ENCODE measurements around the gene C1orf105.
"Not testable (repeated sequence)": the region's sequence is repeated elsewhere in the genome, so short reads cannot be mapped to it uniquely, and the experiment has no call there.

The C1orf105 gene

GRCh38 chr1:172482044-172482443, 61.6 kb downstream of the C1orf105 start:
- in situ Hi-C loops (cut with MboI; ENCODE audit: low sequenced_read_pairs), result no loop called here

GRCh38 chr1:172483448-172483847, 63.0 kb downstream of the C1orf105 start:
- in situ Hi-C loops (cut with MboI; ENCODE audit: low sequenced_read_pairs), result no loop called here

GRCh38 chr1:172484252-172484651, 63.8 kb downstream of the C1orf105 start:
- in situ Hi-C loops (cut with MboI; ENCODE audit: low sequenced_read_pairs), result no loop called here

- in situ Hi-C loops (cut with MboI; ENCODE audit: low sequenced_read_pairs), result no loop called here
Measured at GRCh38 chr1:172485626-172486025, 65.1 kb downstream of the C1orf105 start.

GRCh38 chr1:172486805-172487454, 66.4 kb downstream of the C1orf105 start:
- in situ Hi-C loops (cut with MboI; ENCODE audit: low sequenced_read_pairs), result no loop called here

GRCh38 chr1:172487550-172487949, 67.1 kb downstream of the C1orf105 start:
- in situ Hi-C loops (cut with MboI; ENCODE audit: low sequenced_read_pairs), result no loop called here

- in situ Hi-C loops (cut with MboI; ENCODE audit: low sequenced_read_pairs), result no loop called here
Measured at GRCh38 chr1:172488393-172488792, 67.9 kb downstream of the C1orf105 start.

GRCh38 chr1:172489847-172490246, 69.4 kb downstream of the C1orf105 start:
- in situ Hi-C loops (cut with MboI; ENCODE audit: low sequenced_read_pairs), result no loop called here

- in situ Hi-C loops (cut with MboI; ENCODE audit: low sequenced_read_pairs), result no loop called here
Measured at GRCh38 chr1:172492421-172492820, 71.9 kb downstream of the C1orf105 start.

GRCh38 chr1:172494166-172494565, 73.7 kb downstream of the C1orf105 start:
- in situ Hi-C loops (cut with MboI; ENCODE audit: low sequenced_read_pairs), result no loop called here

GRCh38 chr1:172496127-172496526, 75.6 kb downstream of the C1orf105 start:
- in situ Hi-C loops (cut with MboI; ENCODE audit: low sequenced_read_pairs), result not testable (repeated sequence)

GRCh38 chr1:172496678-172497077, 76.2 kb downstream of the C1orf105 start:
- in situ Hi-C loops (cut with MboI; ENCODE audit: low sequenced_read_pairs), result no loop called here

- in situ Hi-C loops (cut with MboI; ENCODE audit: low sequenced_read_pairs), result no loop called here
Measured at GRCh38 chr1:172497230-172497629, 76.7 kb downstream of the C1orf105 start.

GRCh38 chr1:172498857-172499256, 78.4 kb downstream of the C1orf105 start:
- in situ Hi-C loops (cut with MboI; ENCODE audit: low sequenced_read_pairs), result no loop called here

- in situ Hi-C loops (cut with MboI; ENCODE audit: low sequenced_read_pairs), result no loop called here
Measured at GRCh38 chr1:172499636-172500141, 79.2 kb downstream of the C1orf105 start.

GRCh38 chr1:172500207-172500606, 79.7 kb downstream of the C1orf105 start:
- in situ Hi-C loops (cut with MboI; ENCODE audit: low sequenced_read_pairs), result no loop called here

GRCh38 chr1:172507741-172508140, 87.3 kb downstream of the C1orf105 start:
- in situ Hi-C loops (cut with MboI; ENCODE audit: low sequenced_read_pairs), result no loop called here

- in situ Hi-C loops (cut with MboI; ENCODE audit: low sequenced_read_pairs), result no loop called here
Measured at GRCh38 chr1:172510479-172510878, 90.0 kb downstream of the C1orf105 start.

GRCh38 chr1:172512591-172512990, 92.1 kb downstream of the C1orf105 start:
- in situ Hi-C loops (cut with MboI; ENCODE audit: low sequenced_read_pairs), result no loop called here

- in situ Hi-C loops (cut with MboI; ENCODE audit: low sequenced_read_pairs), result no loop called here
Measured at GRCh38 chr1:172513479-172513878, 93.0 kb downstream of the C1orf105 start.

- in situ Hi-C loops (cut with MboI; ENCODE audit: low sequenced_read_pairs), result no loop called here
Measured at GRCh38 chr1:172514108-172514507, 93.6 kb downstream of the C1orf105 start.

GRCh38 chr1:172515436-172515835, 95.0 kb downstream of the C1orf105 start:
- in situ Hi-C loops (cut with MboI; ENCODE audit: low sequenced_read_pairs), result no loop called here

GRCh38 chr1:172515927-172516326, 95.4 kb downstream of the C1orf105 start:
- in situ Hi-C loops (cut with MboI; ENCODE audit: low sequenced_read_pairs), result no loop called here

All from HL-60/S4 treated with retinoic acid at 250 ng/mL for 4 days and 3 days (cell line).